GM23338 (cell line): Measurements from ENCODE around the gene PRR29.

Source experiments
- EZH2 ChIP-seq: fragments of 200-600 bp; sonication (generic); IDR thresholded peaks from one replicate; pipeline ENCODE4 v1.8.0; 2017; ENCODE audit warnings: antibody characterized with exemption, mild to moderate bottlenecking, low read depth; ENCODE audit not compliant: unreplicated experiment
- EZH2phosphoT487 ChIP-seq: fragments of 200-600 bp; sonication (generic); IDR thresholded peaks from one replicate; pipeline ENCODE4 v1.8.1; 2018; ENCODE audit warnings: antibody characterized with exemption; ENCODE audit not compliant: unreplicated experiment
- JUNB ChIP-seq: IDR thresholded peaks from one replicate; pipeline ENCODE4 v1.6.1; 2016; ENCODE audit warnings: antibody characterized with exemption; ENCODE audit not compliant: unreplicated experiment
- POLR2AphosphoS5 ChIP-seq: IDR thresholded peaks from 2 replicates; pipeline ENCODE4 v1.6.1; 2016; ENCODE audit warnings: antibody characterized with exemption, low read depth
- STAT1 ChIP-seq: IDR thresholded peaks from one replicate; pipeline ENCODE4 v1.6.1; 2016; ENCODE audit warnings: antibody characterized with exemption; ENCODE audit not compliant: unreplicated experiment
- ZNF114 ChIP-seq: fragments of 250-450 bp; sonication (Bioruptor Pico); IDR thresholded peaks from 2 replicates; pipeline ENCODE4 v1.5.0; 2020; ENCODE audit warnings: mild to moderate bottlenecking, moderate library complexity
- ZNF331 ChIP-seq: fragments of 250-450 bp; sonication (Bioruptor Pico); IDR thresholded peaks from 2 replicates; pipeline ENCODE4 v1.5.0; 2020; ENCODE audit warnings: low read depth, mild to moderate bottlenecking, moderate library complexity
- TF ChIP-seq, protein P1 (sequence below): IDR thresholded peaks from one replicate; pipeline ENCODE4 v1.6.1; 2018; ENCODE audit warnings: antibody characterized with exemption; ENCODE audit not compliant: unreplicated experiment
- TF ChIP-seq, protein P2 (sequence below): IDR thresholded peaks from 2 replicates; pipeline ENCODE4 v1.6.1; 2016; ENCODE audit warnings: antibody characterized with exemption
- TF ChIP-seq, protein P3 (sequence below), 2 experiments: fragments of 200-600 bp in 1 of 2; sonication (generic) in 1 of 2; conservative IDR thresholded peaks; 2 replicates each; pipeline versions ENCODE4 v1.5.1 to v1.6.1; 2016 to 2017; ENCODE audit warnings: antibody characterized with exemption in 2 of 2, low read depth in 2 of 2, mild to moderate bottlenecking in 2 of 2, moderate library complexity in 1 of 2

DNA sequence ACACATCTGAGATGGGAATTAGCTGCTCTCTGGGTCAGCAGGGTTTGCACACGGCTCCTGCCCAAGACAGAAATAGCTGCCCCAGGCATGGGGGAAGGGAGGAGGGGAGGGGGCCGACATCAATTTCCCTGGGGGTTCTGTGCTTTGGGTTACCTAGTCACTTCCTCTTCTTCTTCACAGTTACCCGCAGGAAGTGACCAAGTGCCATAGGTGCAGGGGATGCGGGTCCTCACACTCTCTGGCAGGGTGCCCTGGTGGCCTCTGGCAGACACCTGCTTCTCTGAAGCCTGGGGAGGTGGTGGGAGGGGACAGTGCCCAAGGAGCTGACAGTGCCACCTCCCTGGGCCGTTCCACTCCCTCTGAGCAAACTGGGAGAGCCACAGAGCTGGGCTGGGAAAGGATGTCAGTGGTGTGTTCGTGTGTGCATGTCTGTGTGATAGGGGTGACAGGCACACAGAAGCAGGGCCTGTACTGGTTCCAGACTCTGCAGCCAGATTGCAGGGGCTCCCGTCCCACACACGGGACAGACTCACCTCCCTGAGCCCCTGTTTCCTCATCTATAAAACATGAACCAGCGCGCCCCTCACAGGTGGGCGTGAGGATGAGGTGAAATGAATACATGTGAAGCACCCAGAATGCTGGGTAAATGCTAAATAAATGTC lies 43.6 kb upstream of the PRR29 start:
- TF ChIP-seq POLR2AphosphoS5 (no peak), STAT1 (no peak), ZNF331 (CRISPR knock-in tag) (no peak), EZH2phosphoT487 (no peak), EZH2 (no peak), JUNB (no peak), ZNF114 (CRISPR knock-in tag) (no peak)
- TF ChIP-seq, protein P1, sequence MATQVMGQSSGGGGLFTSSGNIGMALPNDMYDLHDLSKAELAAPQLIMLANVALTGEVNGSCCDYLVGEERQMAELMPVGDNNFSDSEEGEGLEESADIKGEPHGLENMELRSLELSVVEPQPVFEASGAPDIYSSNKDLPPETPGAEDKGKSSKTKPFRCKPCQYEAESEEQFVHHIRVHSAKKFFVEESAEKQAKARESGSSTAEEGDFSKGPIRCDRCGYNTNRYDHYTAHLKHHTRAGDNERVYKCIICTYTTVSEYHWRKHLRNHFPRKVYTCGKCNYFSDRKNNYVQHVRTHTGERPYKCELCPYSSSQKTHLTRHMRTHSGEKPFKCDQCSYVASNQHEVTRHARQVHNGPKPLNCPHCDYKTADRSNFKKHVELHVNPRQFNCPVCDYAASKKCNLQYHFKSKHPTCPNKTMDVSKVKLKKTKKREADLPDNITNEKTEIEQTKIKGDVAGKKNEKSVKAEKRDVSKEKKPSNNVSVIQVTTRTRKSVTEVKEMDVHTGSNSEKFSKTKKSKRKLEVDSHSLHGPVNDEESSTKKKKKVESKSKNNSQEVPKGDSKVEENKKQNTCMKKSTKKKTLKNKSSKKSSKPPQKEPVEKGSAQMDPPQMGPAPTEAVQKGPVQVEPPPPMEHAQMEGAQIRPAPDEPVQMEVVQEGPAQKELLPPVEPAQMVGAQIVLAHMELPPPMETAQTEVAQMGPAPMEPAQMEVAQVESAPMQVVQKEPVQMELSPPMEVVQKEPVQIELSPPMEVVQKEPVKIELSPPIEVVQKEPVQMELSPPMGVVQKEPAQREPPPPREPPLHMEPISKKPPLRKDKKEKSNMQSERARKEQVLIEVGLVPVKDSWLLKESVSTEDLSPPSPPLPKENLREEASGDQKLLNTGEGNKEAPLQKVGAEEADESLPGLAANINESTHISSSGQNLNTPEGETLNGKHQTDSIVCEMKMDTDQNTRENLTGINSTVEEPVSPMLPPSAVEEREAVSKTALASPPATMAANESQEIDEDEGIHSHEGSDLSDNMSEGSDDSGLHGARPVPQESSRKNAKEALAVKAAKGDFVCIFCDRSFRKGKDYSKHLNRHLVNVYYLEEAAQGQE, result no peak
- TF ChIP-seq, protein P2, sequence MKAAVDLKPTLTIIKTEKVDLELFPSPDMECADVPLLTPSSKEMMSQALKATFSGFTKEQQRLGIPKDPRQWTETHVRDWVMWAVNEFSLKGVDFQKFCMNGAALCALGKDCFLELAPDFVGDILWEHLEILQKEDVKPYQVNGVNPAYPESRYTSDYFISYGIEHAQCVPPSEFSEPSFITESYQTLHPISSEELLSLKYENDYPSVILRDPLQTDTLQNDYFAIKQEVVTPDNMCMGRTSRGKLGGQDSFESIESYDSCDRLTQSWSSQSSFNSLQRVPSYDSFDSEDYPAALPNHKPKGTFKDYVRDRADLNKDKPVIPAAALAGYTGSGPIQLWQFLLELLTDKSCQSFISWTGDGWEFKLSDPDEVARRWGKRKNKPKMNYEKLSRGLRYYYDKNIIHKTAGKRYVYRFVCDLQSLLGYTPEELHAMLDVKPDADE, result no peak
- TF ChIP-seq, protein P3, sequence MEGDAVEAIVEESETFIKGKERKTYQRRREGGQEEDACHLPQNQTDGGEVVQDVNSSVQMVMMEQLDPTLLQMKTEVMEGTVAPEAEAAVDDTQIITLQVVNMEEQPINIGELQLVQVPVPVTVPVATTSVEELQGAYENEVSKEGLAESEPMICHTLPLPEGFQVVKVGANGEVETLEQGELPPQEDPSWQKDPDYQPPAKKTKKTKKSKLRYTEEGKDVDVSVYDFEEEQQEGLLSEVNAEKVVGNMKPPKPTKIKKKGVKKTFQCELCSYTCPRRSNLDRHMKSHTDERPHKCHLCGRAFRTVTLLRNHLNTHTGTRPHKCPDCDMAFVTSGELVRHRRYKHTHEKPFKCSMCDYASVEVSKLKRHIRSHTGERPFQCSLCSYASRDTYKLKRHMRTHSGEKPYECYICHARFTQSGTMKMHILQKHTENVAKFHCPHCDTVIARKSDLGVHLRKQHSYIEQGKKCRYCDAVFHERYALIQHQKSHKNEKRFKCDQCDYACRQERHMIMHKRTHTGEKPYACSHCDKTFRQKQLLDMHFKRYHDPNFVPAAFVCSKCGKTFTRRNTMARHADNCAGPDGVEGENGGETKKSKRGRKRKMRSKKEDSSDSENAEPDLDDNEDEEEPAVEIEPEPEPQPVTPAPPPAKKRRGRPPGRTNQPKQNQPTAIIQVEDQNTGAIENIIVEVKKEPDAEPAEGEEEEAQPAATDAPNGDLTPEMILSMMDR (conservative IDR thresholded peaks at IDR 0.05; ENCODE audit: low read depth in 2 of 2), result no peak
